ENCODE data around the gene MRFAP1L1. TPM values are rescaled to one million over a fixed set of nuclear protein-coding genes. Genes with fewer than 3 reads are reported as not detected.

The MRFAP1L1 gene
- total and polyA plus RNA-seq, 2 experiments from 2014 or later, result 61.6 to 73.8 TPM

- Mint-ChIP-seq H3K4me3 (0 out of 3 replicates have a peak overlapping the region, but pooled peaks have one; percentile 1), H3K36me3 (ENCODE audit: low read depth) (peaks cover 3% of the 10 kb centered on the region; the same call in 2 of the 3 replicates), H3K27me3 (ENCODE audit: insufficient read depth, low read depth, poor library complexity) (peaks cover 9% of the 10 kb centered on the region), H3K27ac (no peak overlapping the region), H3K9me3 (peaks cover 3% of the 10 kb centered on the region; the same call in 1 of the 3 replicates), H3K4me1 (peaks cover 7% of the 10 kb centered on the region; the same call in 2 of the 3 replicates)
- ATAC-seq (no peak), DNase-seq (ENCODE audit: low spot score) (no peak)
- Histone ChIP-seq H2AFZ (no peak overlapping the region), H4K20me1 (replicated peaks; ENCODE audit: insufficient read depth) (no peaks in the 10 kb centered on the region; the same call in 1 of the 2 replicates), H3K27me3 (ENCODE audit: insufficient read depth) (no peaks in the 10 kb centered on the region), H3K4me3 (no peak overlapping the region), H3K4me2 (no peak overlapping the region), H3K36me3 (ENCODE audit: insufficient read depth) (no peaks in the 10 kb centered on the region), H3K4me1 (ENCODE audit: insufficient read depth) (peaks cover 12% of the 10 kb centered on the region; the same call in 1 of the 2 replicates), H3K9me2 (ENCODE audit: insufficient read depth) (no peaks in the 10 kb centered on the region), H3K27ac (ENCODE audit: low read depth) (no peak overlapping the region), H3F3A (replicated peaks; ENCODE audit: low read depth) (no peaks in the 10 kb centered on the region), H3K79me2 (replicated peaks; ENCODE audit: insufficient read depth) (peaks cover 23% of the 10 kb centered on the region)
- TF ChIP-seq ZNF331 (CRISPR knock-in tag; IDR thresholded peaks at IDR 0.05; ENCODE audit: low read depth) (no peak), EZH2 (IDR thresholded peaks at IDR 0.05; ENCODE audit: low read depth, unreplicated experiment) (no peak), ZNF114 (CRISPR knock-in tag; IDR thresholded peaks at IDR 0.05) (no peak), POLR2AphosphoS5 (IDR thresholded peaks at IDR 0.05; ENCODE audit: low read depth) (no peak), JUNB (IDR thresholded peaks at IDR 0.05; ENCODE audit: unreplicated experiment) (no peak), NANOG (IDR thresholded peaks at IDR 0.05; ENCODE audit: borderline replicate concordance) (no peak), STAT1 (IDR thresholded peaks at IDR 0.05; ENCODE audit: unreplicated experiment) (no peak), ZNF462 (CRISPR knock-in tag; IDR thresholded peaks at IDR 0.05) (no peak), CTCF (conservative IDR thresholded peaks at IDR 0.05; ENCODE audit: low read depth in 2 of 2) (no peak), CREB1 (CRISPR knock-in tag; IDR thresholded peaks at IDR 0.05; ENCODE audit: low read depth) (no peak), EZH2phosphoT487 (IDR thresholded peaks at IDR 0.05; ENCODE audit: unreplicated experiment) (no peak), REST (IDR thresholded peaks at IDR 0.05; ENCODE audit: unreplicated experiment) (no peak)
- TF ChIP-seq, protein P1, sequence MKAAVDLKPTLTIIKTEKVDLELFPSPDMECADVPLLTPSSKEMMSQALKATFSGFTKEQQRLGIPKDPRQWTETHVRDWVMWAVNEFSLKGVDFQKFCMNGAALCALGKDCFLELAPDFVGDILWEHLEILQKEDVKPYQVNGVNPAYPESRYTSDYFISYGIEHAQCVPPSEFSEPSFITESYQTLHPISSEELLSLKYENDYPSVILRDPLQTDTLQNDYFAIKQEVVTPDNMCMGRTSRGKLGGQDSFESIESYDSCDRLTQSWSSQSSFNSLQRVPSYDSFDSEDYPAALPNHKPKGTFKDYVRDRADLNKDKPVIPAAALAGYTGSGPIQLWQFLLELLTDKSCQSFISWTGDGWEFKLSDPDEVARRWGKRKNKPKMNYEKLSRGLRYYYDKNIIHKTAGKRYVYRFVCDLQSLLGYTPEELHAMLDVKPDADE (IDR thresholded peaks at IDR 0.05), result no peak
Observed at GRCh38 chr4:6718932-6719610, 9.4 kb upstream of the MRFAP1L1 start.
